GM18505 (cell line): Measurements from ENCODE around the gene KCNMA1.

Experiments
- ATAC-seq: cut with Tn5 transposase; IDR thresholded peaks from one replicate; pipeline ENCODE4 v1.9.1; 2021; ENCODE audit not compliant: unreplicated experiment
- POLR2A ChIP-seq: IDR thresholded peaks from 4 replicates; pipeline ENCODE4 v1.6.1; 2011; ENCODE audit warnings: borderline replicate concordance; ENCODE audit not compliant: insufficient read depth, insufficient read length; ENCODE audit errors: extremely low read depth

KCNMA1 gene

GRCh38 chr10:76998451-76998850 is 639.2 kb downstream of the KCNMA1 start:
- no peak for ATAC-seq
- no peak for TF ChIP-seq POLR2A

- ATAC-seq, result no peak
- TF ChIP-seq POLR2A, result no peak
Observed at GRCh38 chr10:76997631-76998030, 640.0 kb downstream of the KCNMA1 start.

GRCh38 chr10:76995023-76995422 is 642.6 kb downstream of the KCNMA1 start:
- no peak for ATAC-seq
- no peak for TF ChIP-seq POLR2A

GRCh38 chr10:76993213-76993612 is 644.4 kb downstream of the KCNMA1 start:
- TF ChIP-seq POLR2A, result no peak
- ATAC-seq, result no peak

- no peak for TF ChIP-seq POLR2A
- no peak for ATAC-seq
Observed at GRCh38 chr10:76992467-76992866, 645.1 kb downstream of the KCNMA1 start.

- ATAC-seq, result no peak
- no peak for TF ChIP-seq POLR2A
Observed at GRCh38 chr10:76991621-76992020, 646.0 kb downstream of the KCNMA1 start.

- TF ChIP-seq POLR2A, result no peak
- no peak for ATAC-seq
Observed at GRCh38 chr10:76990561-76990960, 647.0 kb downstream of the KCNMA1 start.

GRCh38 chr10:76984559-76985443 is 652.8 kb downstream of the KCNMA1 start:
- ATAC-seq, result peak; percentile 79
- TF ChIP-seq POLR2A, result no peak

- ATAC-seq, result no peak
- TF ChIP-seq POLR2A, result no peak
Observed at GRCh38 chr10:76983624-76984023, 654.0 kb downstream of the KCNMA1 start.

- ATAC-seq, result no peak
- TF ChIP-seq POLR2A, result no peak
Observed at GRCh38 chr10:76982671-76983070, 654.9 kb downstream of the KCNMA1 start.

GRCh38 chr10:76981251-76981650 is 656.4 kb downstream of the KCNMA1 start:
- no peak for ATAC-seq
- TF ChIP-seq POLR2A, result no peak

GRCh38 chr10:76977901-76978300 is 659.7 kb downstream of the KCNMA1 start:
- no peak for ATAC-seq
- TF ChIP-seq POLR2A, result no peak

GRCh38 chr10:76977046-76977445 is 660.6 kb downstream of the KCNMA1 start:
- no peak for ATAC-seq
- TF ChIP-seq POLR2A, result no peak

- no peak for ATAC-seq
- no peak for TF ChIP-seq POLR2A
Observed at GRCh38 chr10:76976142-76976541, 661.5 kb downstream of the KCNMA1 start.
